Tibial nerve (tissue), 4 donors: ENCODE data around the gene BIN2. TPM values are rescaled to one million over a fixed set of nuclear protein-coding genes. Genes with fewer than 3 reads are reported as not detected.
"Not testable (repeated sequence)": the region's sequence is repeated elsewhere in the genome, so short reads cannot be mapped to it uniquely, and the experiment has no call there.

ENCODE experiments used
- DNase-seq, 2 donors: peaks; one replicate each; pipeline ENCODE4 v3.0.0-alpha.2; 2019; ENCODE audit warnings: low spot score in 2 of 2
- H3K27ac ChIP-seq, 4 donors: fragments of 200-600 bp; sonication (generic) in 3 of 4; one replicate each; pipeline ENCODE4 v1.5.1; 2017 to 2019; ENCODE audit warnings: mild to moderate bottlenecking in 1 of 4
- H3K27me3 ChIP-seq, 2 donors: fragments of 200-600 bp; sonication (generic) in 1 of 2; one replicate each; pipeline versions ENCODE4 v1.5.1 to v1.6.0; 2017 to 2019
- H3K36me3 ChIP-seq, 3 donors: fragments of 200-600 bp; sonication (generic); one replicate each; pipeline ENCODE4 v1.5.1; 2018 to 2019
- H3K4me1 ChIP-seq, 4 donors: fragments of 200-600 bp; sonication (generic) in 3 of 4; one replicate each; pipeline ENCODE4 v1.5.1; 2017 to 2019
- H3K4me3 ChIP-seq, 4 donors: fragments of 200-600 bp; sonication (generic) in 3 of 4; one replicate each; pipeline ENCODE4 v1.5.1; 2017 to 2019; ENCODE audit warnings: mild to moderate bottlenecking in 1 of 4, moderate library complexity in 1 of 4
- H3K9me3 ChIP-seq, 4 donors: fragments of 200-600 bp; sonication (generic) in 3 of 4; one replicate each; pipeline ENCODE4 v1.5.1; 2017 to 2019
- EP300 ChIP-seq, 2 donors: sonication (generic); formaldehyde crosslinking; IDR thresholded peaks; one replicate each; pipeline ENCODE4 v1.6.1; 2017; ENCODE audit warnings: antibody characterized with exemption in 2 of 2, mild to moderate bottlenecking in 1 of 2
- POLR2A ChIP-seq, 2 donors: fragments of 450-650 bp; IDR thresholded peaks; one replicate each; pipeline ENCODE4 v1.6.1; 2017; ENCODE audit warnings: antibody characterized with exemption in 2 of 2, mild to moderate bottlenecking in 2 of 2, moderate library complexity in 2 of 2
- WGBS, 2 donors: methylation state at CpG; one replicate each; pipeline ENCODE4 v1.1.5; 2018; 5-methylcytosine and 5-hydroxymethylcytosine counted together
- total RNA-seq, 4 donors: library from RNA; depleted of rRNA; stranded (reverse); fragments of >200 nt; gene quantifications; one replicate each; pipeline ENCODE4 v1.1.0, GENCODE V29; 2016
- TF ChIP-seq, protein P1 (sequence below), 5 experiments: fragments of 200-600 bp in 3 of 5; fragments of 450-650 bp in 2 of 5; sonication (generic) in 3 of 5; IDR thresholded peaks; one replicate each; pipeline ENCODE4 v1.5.1; 2016 to 2019; ENCODE audit warnings: antibody characterized with exemption in 5 of 5, mild to moderate bottlenecking in 3 of 5, moderate library complexity in 2 of 5

Gene BIN2
- total RNA-seq, 4 donors from 2014 or later, result 2.8 to 11.1 (median 4.3) TPM

DNA sequence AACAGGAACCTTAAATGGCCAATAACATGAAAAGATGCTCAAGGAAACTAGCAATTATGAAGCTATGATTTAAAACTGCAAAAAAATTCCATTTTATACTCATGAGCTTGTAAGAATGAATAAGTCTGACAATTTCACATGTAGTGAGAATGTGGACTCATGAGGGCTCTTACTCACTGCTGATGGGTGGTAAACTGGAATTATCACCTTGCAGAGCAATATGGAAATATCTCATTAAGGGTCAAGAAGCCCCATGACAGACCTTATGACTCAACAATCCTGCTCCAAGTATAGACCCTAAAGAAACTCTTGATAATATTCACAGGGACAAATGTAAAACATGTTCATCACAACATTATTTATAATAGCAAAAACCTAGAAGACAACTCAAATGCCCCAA is 30.3 kb downstream of the BIN2 start:
- no peak for DNase-seq
- Histone ChIP-seq H3K36me3 (no peaks in the 10 kb centered on the region), H3K9me3 (no peaks in the 10 kb centered on the region), H3K27me3 (no peaks in the 10 kb centered on the region), H3K4me3 (no peak overlapping the region), H3K27ac (no peak overlapping the region), H3K4me1 (no peaks in the 10 kb centered on the region)
- TF ChIP-seq EP300 (IDR thresholded peaks at IDR 0.05) (no peak), POLR2A (IDR thresholded peaks at IDR 0.05) (no peak)
- TF ChIP-seq, protein P1, sequence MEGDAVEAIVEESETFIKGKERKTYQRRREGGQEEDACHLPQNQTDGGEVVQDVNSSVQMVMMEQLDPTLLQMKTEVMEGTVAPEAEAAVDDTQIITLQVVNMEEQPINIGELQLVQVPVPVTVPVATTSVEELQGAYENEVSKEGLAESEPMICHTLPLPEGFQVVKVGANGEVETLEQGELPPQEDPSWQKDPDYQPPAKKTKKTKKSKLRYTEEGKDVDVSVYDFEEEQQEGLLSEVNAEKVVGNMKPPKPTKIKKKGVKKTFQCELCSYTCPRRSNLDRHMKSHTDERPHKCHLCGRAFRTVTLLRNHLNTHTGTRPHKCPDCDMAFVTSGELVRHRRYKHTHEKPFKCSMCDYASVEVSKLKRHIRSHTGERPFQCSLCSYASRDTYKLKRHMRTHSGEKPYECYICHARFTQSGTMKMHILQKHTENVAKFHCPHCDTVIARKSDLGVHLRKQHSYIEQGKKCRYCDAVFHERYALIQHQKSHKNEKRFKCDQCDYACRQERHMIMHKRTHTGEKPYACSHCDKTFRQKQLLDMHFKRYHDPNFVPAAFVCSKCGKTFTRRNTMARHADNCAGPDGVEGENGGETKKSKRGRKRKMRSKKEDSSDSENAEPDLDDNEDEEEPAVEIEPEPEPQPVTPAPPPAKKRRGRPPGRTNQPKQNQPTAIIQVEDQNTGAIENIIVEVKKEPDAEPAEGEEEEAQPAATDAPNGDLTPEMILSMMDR (IDR thresholded peaks at IDR 0.05), result no peak

DNA sequence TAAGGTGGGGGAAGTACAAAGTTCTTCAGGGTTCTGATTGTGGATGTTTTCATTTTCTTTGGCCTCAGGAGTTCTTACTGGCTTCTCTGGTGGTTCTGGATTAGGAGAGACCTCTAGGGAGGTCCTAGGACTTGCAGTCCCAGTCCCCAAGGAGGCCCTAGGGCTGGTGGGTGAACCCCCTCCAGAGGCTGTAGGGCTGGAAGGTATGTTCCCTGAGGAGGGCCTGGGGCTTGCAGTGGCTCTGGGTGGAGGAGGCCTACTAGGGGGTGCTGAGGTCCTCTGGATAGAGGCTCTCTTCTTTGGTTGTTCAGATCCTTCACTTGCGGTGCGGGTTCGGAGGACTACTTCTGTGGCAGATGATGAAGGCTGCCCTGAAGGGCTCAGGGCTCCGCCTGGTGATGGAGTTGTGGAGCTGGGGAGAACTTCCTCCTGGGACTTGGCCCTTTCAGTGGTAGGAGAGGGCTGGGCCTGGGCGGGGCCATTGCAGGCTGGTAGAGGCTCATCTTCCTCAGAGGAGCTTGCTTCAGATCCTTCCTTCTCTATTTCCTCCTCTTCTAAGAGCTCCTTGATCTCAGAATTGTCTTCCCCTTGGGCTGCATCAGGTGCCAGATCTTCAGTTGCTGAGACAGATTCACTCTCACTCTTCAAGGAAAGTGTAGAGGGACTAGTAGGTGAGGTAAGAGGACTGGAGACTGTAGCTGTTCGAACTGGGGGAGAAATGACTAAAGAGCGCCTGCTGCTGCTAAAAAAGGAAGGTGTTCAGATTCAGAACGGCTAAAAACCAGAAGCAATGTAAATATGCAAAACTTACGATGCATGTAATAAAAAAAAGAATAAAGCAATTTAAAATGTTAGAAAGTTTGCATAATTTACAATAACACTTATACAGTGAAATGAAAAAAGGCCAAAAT is 32.1 kb downstream of the BIN2 start:
- not testable (repeated sequence) for H3K9me3 ChIP-seq
- 82 to 89% methylated on average over 9 of the region's 9 CpGs for WGBS, 2 donors
- peak in 1 of 2 donors; percentile 18 for DNase-seq

DNA sequence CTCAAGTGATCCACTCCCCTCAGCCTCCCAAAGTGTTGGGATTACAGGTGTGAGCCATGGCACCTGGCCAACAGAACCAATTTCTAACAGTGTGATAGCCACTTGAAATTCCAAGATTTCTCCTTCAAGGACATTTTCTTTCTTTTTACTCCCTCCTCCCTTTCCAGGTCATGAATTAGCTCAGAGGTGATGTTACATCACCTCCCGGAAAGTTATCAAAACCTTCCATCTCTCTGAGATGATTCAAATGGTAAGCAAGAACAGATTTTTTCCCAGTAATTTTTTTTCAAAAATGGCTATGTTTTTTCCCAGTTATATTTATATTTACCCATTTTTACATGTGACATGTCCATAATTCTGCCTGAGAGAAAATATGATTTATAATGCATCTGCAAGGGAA is 38.1 kb downstream of the BIN2 start:
- WGBS, 2 donors, result 90 to 100% methylated on average over 1 of the region's 1 CpG
- no peak for TF ChIP-seq EP300 (IDR thresholded peaks at IDR 0.05)
- TF ChIP-seq, protein P1 (IDR thresholded peaks at IDR 0.05), result no peak
- no peak for TF ChIP-seq POLR2A (IDR thresholded peaks at IDR 0.05)
- no peak overlapping the region for H3K27ac ChIP-seq
- H3K36me3 ChIP-seq, result no peaks in the 10 kb centered on the region
- no peaks in the 10 kb centered on the region for H3K9me3 ChIP-seq
- H3K4me1 ChIP-seq, result no peaks in the 10 kb centered on the region
- H3K27me3 ChIP-seq, result no peaks in the 10 kb centered on the region
- no peak for DNase-seq
- no peak overlapping the region for H3K4me3 ChIP-seq

More for the DNA sequence above, 32.1 kb downstream of the BIN2 start:
- H3K4me3 ChIP-seq, H3K36me3 ChIP-seq, H3K4me1 ChIP-seq, H3K27ac ChIP-seq, H3K27me3 ChIP-seq: not testable (repeated sequence)

DNA sequence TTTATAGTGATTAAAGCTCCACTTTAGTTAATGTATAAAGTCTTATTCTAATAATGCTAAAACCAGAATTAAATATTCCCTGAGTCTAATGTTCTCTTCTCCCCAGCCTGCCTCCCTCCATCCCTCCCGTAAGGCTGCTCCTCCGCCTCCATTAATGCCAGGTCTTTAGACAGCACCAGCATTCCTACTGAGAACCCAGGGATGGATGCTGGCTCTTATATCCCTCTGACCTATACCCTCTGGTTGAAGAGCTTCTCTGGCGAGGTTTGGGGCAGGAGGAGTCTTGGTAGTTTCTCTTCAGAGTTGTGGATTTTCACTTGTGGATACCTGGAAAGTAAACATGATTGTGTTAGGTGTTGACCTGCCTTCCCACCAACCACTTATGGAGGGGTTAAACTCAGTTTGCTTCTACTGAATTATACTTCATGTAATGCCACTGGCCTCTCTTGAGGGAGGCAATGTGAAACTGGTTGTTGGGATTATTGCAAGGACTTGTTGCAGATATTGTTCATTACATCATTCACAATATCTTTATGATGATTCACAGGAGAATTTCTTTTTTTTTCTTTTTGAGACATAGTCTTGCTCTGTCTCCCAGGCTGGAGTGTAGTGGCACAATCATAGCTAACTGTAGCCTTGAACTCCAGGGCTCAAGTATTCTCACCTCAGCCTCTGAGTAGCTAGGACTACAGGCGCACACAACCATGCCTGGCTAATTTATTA is 42.6 kb downstream of the BIN2 start:
- no peak for DNase-seq
- 85 to 89% methylated on average over 4 of the region's 4 CpGs for WGBS, 2 donors
- H3K27ac ChIP-seq, result no peak overlapping the region
- no peaks in the 10 kb centered on the region for H3K27me3 ChIP-seq
- no peaks in the 10 kb centered on the region for H3K9me3 ChIP-seq
- H3K4me1 ChIP-seq, result no peaks in the 10 kb centered on the region
- TF ChIP-seq POLR2A (IDR thresholded peaks at IDR 0.05), result no peak
- TF ChIP-seq, protein P1 (IDR thresholded peaks at IDR 0.05), result no peak
- no peak for TF ChIP-seq EP300 (IDR thresholded peaks at IDR 0.05)
- no peak overlapping the region for H3K4me3 ChIP-seq
- no peaks in the 10 kb centered on the region for H3K36me3 ChIP-seq

DNA sequence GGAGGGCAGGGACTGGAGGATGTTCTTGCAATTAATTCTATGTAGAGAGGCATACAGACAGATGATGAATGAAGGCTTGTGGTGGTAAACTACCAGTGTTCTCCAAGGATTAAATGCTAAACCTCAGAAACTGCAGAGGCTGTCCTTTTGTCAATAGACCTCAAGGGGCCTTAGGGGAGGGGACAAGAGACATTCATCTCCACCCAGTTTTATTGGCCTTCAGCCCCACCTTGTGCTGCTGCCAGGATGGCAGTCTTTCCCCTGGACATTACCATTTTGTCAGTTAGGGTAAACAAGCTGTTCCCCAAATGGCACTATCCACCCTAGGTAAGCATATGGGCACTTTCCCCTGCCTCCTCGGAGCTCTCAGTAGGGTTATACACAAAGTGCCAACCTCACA is 48.9 kb downstream of the BIN2 start:
- no peak overlapping the region for H3K4me3 ChIP-seq

DNA sequence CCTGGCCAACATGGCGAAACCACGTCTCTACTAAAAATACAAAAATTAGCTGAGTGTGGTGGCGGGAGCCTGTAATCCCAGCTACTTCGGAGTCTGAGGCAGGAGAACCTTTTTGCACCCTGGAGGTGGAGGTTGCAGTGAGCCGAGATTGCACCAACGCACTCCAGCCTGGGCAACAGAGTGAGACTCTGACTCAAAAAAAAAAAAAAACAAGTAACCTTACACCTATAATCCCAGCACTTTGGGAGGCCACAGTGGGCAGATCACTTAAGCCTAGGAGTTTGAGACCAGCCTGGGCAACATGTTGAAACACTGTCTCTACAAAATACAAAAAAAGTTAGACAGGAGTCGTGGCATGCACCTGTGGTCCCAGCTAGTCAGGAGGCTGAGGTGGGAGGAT is 51.2 kb downstream of the BIN2 start:
- H3K4me3 ChIP-seq, H3K27me3 ChIP-seq, H3K36me3 ChIP-seq, H3K27ac ChIP-seq, DNase-seq, H3K9me3 ChIP-seq: not testable (repeated sequence)
- 92 to 94% methylated on average over 7 of the region's 7 CpGs for WGBS, 2 donors
- H3K4me1 ChIP-seq, result peaks cover 0 to 13% (median 0%) of the 10 kb centered on the region in 4 donors

More for the DNA sequence above, 48.9 kb downstream of the BIN2 start:
- Histone ChIP-seq H3K36me3 (no peaks in the 10 kb centered on the region), H3K27me3 (peaks cover 0 to 9% of the 10 kb centered on the region in 2 donors), H3K4me1 (peaks cover 0 to 3% (median 0%) of the 10 kb centered on the region in 4 donors), H3K9me3 (no peaks in the 10 kb centered on the region), H3K27ac (no peak overlapping the region)
- WGBS, 2 donors, result 73 to 85% methylated on average over 1 of the region's 1 CpG
- DNase-seq, result no peak
- TF ChIP-seq POLR2A (IDR thresholded peaks at IDR 0.05), result no peak
